GM12872 (cell line): ENCODE measurements around the gene DOK1.

ENCODE experiments used
- TF ChIP-seq, protein P1 (sequence below): IDR thresholded peaks from 3 replicates; pipeline ENCODE4 v1.5.1; 2011; ENCODE audit warnings: low read depth, mild to moderate bottlenecking, low read length, moderate library complexity; ENCODE audit not compliant: insufficient read depth

The DOK1 gene

GRCh38 chr2:74593826-74594772 lies 39.6 kb downstream of the DOK1 start:
- TF ChIP-seq, protein P1, sequence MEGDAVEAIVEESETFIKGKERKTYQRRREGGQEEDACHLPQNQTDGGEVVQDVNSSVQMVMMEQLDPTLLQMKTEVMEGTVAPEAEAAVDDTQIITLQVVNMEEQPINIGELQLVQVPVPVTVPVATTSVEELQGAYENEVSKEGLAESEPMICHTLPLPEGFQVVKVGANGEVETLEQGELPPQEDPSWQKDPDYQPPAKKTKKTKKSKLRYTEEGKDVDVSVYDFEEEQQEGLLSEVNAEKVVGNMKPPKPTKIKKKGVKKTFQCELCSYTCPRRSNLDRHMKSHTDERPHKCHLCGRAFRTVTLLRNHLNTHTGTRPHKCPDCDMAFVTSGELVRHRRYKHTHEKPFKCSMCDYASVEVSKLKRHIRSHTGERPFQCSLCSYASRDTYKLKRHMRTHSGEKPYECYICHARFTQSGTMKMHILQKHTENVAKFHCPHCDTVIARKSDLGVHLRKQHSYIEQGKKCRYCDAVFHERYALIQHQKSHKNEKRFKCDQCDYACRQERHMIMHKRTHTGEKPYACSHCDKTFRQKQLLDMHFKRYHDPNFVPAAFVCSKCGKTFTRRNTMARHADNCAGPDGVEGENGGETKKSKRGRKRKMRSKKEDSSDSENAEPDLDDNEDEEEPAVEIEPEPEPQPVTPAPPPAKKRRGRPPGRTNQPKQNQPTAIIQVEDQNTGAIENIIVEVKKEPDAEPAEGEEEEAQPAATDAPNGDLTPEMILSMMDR = no peak

GRCh38 chr2:74596584-74596983 lies 42.1 kb downstream of the DOK1 start:
- TF ChIP-seq, protein P1 = no peak

DNA sequence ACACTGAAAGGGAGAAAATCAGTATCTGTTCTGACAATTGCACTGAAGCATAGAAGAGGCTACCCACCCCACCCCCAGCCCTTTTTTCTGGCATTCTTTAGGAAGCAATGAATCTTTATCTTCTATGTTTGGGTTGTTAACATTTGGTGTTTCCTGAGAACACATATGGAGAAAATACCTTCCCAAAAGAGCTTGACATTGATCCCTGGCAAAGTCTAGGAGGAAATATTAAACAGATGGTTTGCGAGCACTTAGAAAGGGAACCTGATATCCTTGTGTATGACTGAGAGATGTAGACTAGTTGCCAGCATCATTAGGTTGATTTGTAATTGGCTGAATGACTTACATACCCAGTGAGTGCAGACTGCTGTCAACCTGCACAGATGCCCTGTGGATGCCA lies 42.9 kb downstream of the DOK1 start:
- TF ChIP-seq, protein P1 = no peak

- TF ChIP-seq, protein P1 = no peak
These were observed 45.2 kb downstream of the DOK1 start for GRCh38 chr2:74599676-74600075.

GRCh38 chr2:74602586-74603281 lies 48.2 kb downstream of the DOK1 start:
- TF ChIP-seq, protein P1 = no peak

DNA sequence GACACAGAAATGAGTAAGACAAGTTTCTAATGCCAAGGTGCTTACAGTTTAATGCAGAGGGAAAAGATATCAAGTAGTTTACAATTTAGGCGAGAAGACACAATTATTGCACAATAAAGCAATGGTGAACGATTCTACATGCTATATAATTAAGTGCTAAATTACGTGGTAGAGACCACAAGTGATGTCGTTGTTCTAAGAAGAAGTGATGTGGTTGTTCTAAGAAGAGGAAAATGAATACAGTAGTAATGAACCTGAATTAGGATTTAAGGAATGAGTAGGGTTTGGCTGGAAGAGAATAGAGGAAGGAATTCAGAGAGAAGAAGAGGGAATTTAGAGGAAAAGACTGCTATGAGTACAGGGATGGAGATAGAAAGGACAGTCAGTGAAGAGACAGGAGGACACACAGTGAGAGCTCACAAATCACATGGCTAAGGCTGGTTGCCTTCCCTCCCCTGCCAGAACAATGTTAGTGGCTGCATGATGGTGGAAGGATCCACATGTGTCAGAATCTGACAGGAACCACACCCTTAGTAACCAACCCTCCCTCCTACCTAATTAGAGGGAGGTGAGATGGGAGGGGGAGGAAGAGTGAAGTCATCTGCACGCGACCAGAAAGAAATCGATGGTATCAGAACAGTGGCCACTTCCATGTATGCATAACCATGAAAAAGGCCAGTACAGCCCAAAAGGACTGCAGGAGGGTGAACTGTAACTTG lies 48.9 kb downstream of the DOK1 start:
- TF ChIP-seq, protein P1 = no peak

DNA sequence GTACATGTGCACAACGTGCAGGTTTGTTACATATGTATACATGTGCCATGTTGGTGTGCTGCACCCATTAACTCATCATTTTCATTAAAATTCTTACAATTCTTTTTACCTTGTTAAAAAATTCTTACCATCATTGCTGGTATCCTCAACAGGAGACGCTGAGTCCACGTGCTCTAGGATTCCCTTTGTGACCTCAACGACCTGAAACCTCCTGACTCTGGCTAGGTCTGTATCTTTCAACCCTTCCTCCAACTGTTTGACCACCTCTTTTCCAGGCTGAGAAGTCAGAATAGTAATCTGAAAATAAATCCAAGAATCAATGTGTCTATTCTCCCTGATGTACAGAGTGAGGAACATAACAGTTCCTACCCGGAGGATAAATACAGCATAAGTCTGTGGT lies 52.4 kb downstream of the DOK1 start:
- TF ChIP-seq, protein P1 = no peak
